Dedifferentiated amniotic fluid mesenchymal stem cell (primary cell): Measurements from ENCODE around the gene PACSIN3.
A peak's percentile ranks its signal among the peaks of the same experiment; 100 is the strongest.

Experiments
- DNase-seq: peaks from one replicate; pipeline ENCODE4 v3.0.0-alpha.2; 2016; ENCODE audit errors: extremely low spot score

The PACSIN3 gene

DNA sequence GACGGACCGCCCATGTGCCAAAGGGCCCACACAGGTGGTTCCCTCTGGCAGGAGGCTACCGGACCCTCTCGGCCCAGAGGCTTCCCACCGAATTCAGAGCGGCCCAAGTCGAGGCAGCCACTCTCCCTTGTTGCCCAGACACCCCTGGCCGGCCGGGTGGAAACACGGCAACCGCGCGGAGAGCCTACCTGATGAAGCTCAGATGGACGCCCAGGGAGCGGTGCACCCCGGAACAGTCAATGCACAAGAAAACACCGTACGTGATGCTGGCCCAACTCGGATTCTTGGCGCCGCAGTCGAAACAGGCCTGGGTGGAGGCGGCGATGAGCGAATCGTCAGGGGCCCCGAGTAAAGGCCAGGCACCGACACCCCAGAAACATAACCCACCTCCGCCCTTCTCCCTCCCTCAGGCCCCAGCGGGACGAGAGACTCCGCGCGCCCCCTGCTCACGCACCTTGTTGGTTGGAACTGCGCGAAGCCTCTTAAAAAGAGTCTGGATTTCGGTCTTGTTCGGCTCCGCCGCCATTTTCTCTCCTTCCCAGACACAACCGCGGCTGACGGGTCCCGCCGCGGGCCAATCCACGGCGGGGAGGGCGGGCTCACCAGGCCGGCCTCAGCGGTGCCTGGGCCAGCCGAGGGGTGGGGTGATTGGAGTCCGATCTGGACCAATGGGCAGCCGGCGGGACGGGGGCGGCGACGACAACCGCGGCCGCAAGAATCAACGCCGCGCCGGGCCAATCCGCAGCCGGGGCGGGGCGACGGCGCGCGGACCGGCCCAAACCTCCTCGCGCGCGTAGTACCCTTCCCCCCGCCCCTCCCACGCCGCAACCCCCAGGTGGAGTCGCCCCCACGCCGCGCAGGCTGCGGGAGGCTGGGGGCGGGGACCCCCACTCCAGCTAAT, 9.7 kb downstream of the PACSIN3 start, which contains the start of gene ARFGAP2:
Gene ARFGAP2 (minus strand): TSS at position 552 of the 901 bp plus-strand sequence. CDS start 26 bp downstream, at position 526.
- peak; percentile 95 for DNase-seq

DNA sequence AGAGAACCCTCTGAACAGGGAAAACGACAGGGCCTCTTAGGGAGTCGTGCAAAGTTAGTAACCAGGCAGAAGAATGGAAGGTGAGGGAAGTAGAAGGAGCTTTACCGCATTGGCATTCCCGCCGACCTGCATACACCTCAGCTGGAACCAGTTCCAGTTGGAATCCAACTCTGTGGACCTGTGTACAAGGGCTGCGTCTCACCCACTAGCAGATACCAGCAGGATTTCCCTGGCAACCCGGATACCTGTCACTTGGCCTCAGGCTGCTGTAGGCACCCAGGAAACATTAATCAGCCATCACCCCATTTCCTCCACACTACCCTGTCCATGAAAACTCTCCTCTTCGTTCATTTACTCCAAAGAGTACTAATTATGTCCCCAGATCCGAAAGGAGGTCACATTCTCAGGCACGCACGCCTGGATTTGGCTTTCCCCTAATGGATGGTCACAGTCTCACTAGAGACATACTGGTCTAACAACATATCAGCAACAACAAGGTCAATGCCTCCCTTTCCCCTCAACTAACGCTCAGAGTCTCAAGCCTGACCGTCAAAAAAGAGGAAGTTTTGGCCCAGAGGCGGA, 10.4 kb downstream of the PACSIN3 start:
- DNase-seq = no peak

DNA sequence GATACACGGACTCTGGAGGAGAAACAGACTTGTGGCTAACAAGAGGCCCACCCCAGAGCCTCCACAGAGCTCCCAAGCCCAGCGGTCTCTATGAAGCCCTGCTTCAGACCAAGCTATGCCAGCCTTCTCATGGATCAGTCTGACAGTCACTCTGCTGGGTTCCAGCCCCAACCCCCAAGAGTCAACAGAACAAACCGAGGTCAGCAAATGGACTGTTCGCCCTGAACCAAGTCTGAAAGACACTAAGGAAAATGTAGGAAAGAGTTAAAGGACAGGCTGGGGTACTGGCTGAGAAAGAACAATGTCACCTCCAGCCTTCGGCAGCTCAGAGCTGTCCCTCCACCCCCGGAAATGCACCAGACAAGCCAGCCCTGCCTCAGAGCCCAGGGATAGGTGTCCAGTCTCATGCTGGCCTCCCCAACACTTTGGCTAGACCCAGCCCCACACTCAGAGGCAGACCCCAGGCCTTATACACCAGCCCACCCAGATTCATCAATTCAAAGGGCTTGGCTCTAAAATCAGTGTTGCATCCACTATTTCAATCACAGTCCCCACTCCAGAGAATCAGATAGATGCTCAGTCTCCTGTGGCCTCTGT, 13.4 kb downstream of the PACSIN3 start:
- no peak for DNase-seq

DNA sequence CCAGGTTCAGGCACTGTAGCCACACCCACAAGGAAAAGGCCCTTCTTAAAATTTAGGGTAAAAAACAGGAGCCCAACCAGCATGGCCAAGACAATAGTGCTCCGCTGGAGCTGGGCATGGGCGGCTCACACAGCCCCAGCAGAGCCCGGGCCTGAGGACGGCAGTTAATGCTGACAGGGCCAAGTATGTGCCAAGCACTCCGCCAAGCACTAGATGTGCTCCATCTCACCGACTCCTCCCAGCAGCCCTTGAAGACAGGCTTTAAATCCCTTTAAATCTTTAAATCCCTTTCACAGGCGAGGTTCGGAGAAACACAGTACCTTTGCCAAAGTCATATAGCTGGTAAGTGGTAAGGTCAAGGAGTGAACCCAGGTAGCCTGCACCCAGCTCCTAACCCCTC, 14.4 kb downstream of the PACSIN3 start:
- DNase-seq = no peak

DNA sequence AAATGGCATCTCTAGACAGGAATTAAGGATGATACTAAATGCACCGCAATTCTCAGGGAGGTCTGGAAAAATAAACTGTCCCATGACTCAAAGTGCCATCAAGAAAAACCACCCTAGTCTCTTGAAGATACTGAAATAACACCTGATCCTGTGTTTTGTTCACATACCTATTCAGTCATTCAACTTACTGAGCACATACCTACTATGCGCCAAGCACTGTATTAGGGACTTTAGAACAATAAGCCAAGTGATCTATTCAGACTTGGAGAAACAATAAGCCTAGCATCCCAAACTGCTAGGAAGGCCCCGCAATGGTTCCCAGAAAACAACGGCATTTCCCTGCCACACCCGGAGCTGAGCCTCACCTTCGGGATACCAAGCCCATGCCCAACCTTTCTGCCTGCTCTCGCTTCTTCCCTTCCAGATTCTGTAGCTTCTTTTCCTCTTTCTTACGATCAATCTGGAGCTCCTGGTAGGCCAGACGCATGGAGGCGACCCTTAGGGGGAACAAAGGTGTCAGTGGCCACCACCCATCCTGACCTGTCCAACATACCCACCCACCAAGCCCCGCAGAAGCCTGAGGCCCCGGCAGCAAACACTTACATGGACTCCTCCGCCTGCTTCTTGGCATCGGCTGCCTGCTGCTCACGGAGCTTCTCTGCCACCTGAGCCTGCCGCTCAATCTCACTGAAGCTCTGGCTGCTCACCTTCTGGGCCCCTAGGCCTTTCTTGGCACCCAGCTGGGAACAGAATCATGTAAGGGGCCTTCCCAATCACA, 15.0 kb downstream of the PACSIN3 start:
- DNase-seq = no peak

DNA sequence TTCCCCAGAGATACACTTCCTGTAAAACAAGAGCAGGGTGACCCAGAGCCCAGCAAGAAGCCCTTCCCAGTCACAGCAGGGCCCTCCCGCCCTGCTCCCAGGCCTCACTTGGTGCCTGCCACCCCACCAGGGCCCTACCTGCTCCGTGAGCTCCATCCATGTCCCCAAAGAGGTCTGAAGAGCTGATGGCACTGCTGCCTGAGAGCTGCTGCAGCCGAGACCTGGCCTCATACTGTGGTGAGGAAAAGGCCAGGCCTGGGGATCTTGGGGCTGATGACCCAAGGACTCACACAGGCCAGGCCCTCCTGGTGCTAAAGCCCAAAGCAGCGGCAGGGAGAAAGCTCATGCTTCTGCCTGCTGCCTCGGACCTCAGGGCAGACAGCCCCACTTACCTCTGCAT, 19.9 kb downstream of the PACSIN3 start:
- DNase-seq = no peak

DNA sequence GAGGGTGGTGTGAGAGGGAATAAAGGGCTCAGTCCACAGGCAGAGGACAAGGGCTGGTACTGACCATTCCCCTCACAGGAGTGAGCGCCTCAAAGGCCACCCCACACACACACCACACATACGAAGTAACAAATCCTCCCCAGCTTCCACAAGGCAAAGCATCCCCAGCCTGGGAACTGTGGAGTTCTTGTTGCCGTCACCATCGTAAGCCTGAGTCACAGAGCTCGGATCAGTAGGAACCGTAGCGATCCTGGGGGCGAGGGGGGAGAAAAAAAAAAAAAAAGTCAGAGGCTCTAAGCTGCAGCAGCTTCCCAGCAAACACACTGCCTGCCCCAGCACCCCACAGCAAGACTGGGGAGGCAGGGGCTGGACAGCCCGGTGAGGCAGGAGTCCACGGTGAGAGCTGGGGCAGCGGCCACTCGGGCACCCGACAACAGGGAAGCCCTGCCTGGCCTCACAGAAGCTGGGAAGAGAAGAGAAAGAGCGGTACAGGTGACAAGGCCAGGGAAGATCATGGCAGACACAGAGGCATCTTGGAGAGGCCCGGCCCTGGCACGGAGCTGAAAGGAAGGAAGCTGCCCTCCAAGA, 20.9 kb downstream of the PACSIN3 start:
- no peak for DNase-seq

DNA sequence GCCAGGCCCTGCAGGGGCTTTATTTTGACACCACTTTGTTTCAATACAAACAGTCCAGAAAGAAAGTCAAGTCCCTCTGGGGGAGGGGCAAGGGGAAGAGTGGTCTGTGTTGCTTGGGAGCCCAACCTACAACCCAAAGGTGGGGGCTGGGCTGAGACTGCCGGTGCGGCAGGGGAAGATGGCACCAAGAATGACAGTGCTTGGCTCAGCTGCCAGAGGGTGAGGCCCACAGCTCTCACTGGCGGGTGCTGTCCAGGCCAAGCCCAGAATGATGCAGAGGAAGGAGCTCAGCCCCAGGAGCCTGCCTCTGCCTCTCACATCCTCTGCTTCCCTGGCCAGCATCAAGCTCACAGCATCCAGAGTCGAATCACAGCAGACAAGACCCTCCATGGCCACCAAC, 21.9 kb downstream of the PACSIN3 start:
- DNase-seq = no peak

DNA sequence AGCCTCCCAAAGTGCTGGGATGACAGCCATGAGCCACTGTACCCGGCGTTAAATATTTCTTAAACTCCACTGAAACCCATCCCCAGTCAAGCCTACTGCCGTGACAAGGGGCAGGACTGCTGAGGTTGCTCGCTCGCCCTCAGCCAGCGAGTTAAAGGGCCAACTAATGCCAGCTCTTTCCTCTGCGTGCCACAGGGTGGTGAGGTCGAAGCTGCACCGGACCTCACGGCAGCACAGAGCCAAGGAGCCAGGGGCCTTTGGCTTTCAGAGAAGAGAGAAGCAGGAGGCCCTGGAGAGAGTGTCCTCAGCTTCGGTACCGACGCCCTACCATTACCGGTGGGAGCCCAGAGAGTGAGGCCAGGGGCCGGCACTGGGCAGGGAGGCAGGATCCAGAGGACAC, 22.3 kb downstream of the PACSIN3 start:
- no peak for DNase-seq

DNA sequence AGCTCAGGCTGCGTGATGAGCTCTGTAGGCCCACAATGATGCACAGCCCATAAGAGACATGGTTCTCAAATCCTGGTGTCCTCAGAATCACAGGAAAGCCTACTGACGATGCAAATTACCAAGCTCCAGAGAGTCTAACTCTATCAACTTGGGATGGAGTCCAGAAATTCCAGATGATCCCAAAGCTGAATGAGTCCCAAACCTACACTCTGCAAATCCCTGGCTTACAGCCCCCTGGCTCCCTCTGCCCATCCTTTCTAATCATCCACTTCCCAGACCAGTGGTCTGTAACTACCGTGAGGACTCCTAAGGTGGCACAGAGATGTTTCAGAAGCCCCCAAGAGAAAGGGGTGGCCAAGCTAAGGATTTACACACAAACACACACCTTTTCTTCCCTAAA, 23.0 kb downstream of the PACSIN3 start:
- DNase-seq = no peak

DNA sequence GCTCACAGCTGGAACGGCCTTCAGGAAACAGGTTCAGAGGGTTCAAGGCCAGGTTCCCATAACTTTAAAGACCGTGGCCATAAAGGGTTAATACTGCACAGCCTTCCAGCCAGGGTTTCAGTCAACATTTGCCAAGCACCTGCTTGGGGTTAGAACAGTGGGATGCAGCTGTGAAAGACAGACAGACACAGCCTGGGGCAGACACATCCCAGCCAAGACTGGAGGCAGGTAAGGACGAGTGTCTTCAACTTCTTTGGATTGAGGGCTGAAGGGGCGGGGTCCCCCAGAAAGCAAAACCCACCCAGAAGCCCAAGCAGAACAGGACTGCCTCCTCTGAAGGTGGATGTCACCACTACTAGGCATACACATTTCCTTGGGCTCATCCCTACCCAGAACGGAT, 23.8 kb downstream of the PACSIN3 start:
- no peak for DNase-seq

DNA sequence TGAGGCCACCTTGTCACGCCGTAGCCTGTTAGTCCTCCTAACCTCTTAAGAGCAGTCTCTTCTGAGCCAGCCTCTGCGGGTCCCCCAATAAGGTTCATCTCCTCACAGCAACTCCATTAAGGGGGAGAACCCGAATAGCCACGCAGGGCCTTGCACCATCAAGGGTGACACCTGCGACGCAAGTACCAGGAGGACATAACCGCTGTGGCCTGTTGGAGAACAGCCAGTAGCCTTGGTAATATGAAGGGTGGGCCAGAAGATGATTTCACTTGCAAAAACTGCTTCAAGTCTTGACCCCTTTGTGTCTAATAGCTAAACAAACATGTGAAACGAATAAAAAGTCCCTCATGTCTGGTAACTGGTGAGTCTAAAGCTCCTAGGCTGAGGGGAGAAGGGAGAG, 24.3 kb downstream of the PACSIN3 start:
- no peak for DNase-seq

DNA sequence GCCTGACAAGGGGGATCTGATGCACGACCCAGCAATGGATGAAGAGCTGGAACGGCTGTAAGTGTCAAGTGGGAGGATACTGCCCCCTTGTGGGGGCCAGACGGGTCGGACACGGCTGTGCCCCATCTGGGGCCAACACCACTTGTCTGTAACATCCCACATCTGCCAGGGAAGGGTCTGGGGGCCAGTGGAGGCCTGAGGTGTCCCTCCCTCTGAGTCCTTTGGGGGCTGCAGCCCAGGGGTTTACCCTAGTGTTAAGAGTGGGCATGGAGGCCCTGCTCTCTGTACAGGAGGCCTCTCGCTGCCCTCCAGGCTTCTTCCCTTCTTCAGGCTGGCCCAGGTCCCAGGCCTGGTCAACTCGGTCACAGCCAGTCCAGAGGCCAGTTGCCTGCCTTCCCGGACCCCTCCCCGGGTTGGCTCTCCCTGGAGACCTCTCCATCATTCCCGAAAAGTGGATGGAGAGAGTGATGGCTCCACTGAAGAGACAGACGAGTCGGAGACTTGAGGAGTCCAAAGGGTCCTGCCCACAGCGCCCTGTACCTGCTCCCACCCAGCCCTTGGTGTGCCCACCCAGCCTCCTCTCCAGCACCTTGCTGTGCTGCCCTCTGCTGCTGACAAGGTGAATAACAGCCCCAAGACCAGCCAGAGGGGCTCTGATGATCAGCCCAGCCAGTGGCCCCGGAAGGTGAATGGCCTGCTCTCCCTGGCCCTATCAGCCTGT, 24.9 kb downstream of the PACSIN3 start:
- DNase-seq = no peak

DNA sequence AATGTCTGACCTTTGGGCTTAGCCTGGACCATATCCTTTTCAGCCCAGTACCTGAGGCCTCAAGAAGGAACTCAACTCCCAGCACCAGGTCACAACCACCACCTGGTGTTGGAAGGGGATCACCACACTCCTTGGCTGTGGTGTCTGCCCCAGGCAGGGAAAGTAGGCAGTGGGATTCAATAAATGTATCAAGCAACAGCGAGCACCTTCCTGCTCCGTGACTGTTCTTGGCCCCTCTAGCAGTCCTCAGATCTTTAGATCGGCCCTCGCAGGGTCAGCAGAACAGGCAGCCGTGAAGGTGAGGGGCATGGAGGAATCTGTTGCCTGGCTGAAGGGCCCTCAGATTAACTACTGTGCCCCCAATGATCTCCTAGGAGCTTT, 25.5 kb downstream of the PACSIN3 start:
- DNase-seq = no peak

DNA sequence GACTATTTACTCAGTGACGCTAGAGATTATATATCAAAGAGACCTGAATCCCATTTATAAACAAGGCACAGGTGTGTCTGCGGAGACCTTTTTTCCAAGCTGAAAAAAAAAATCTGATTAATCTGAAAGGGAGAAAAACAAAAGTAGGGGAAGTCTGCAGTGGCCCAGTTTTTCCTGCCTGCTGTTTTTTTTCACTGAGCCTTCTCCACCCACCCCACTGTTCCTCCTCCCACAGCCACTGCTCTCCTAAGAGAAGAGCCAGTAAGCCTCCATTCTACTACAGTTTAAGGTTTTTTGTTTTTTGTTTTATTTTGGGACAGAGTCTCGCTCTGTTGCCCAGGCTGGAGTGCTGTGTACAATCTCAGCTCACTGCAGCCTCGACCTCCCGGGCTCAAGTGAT, 28.0 kb downstream of the PACSIN3 start:
- DNase-seq = no peak

DNA sequence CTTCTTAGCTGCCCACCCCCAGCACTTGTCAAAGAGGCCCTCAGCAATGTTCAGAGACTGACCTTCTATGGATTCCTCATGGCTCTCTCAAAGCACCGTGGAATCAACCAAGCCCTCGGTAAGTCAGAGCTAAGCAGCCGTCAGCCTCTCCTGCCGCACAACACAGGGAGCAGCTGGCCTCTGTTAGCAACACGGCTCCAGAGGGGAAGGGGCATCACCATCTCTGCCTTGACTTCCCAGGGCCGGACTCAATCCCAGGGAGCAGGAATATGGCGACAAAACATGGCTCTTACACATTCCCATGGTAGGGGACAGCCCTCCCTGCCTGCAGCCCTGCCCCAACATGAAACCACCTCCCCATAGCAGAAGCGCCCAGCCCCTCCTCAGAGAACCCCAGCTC, 28.4 kb downstream of the PACSIN3 start:
- no peak for DNase-seq

DNA sequence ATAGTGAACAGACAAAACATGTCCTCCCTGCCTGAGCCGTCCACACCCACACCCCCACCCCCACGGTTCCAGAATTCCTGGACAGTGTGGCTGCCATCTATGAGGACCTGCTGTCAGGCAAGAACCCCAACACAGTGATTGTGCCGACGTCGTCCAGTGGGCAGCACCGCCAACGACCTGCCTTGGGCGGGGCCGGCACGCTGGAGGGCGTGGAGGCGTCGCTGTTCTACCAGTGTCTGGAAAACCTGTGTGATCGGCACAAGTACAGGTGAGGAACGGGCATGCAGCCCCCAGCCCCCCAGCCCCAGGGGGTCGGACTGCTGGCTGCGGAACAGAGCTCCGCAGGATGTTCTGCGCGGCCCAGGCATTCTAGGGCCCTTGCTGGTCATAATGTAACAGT, 29.3 kb downstream of the PACSIN3 start:
- no peak for DNase-seq

DNA sequence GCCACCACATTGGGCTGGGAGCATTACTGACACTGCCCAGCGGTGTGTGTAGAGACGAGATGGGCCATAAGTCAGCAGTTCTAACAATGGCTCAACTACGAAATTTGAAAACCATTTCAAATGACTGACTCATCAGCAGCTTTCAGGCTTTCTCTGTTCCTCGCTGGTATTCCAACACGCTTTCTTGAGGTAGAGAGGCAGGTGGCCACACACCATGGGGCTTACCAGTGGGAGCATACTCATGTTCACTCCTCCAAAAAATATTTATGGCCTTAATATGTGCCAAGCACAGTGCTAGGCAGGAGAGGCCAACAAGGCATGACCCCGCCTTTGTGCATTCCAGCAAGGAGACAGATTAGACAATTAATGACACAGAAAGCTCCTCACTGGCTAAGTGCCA, 29.9 kb downstream of the PACSIN3 start:
- DNase-seq = no peak

DNA sequence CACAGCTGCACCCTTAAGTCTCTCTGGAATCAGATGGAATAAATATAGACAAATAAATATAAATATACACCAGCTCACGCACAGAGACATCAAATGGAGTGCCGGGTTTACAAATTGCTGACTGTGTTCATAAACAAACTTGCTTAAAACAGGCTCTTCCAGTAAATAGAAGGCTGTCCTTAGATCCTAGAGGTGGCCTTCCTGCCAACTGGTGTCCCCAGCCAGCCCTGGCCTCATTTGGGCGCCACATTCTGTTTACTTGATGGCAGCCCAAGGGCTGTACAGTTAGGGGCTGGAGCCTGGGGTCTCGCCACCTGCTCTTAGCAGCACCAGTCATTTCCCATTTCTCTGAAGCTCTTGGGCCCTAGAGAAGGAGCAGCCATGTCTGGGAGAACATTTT, 30.4 kb downstream of the PACSIN3 start:
- no peak for DNase-seq

DNA sequence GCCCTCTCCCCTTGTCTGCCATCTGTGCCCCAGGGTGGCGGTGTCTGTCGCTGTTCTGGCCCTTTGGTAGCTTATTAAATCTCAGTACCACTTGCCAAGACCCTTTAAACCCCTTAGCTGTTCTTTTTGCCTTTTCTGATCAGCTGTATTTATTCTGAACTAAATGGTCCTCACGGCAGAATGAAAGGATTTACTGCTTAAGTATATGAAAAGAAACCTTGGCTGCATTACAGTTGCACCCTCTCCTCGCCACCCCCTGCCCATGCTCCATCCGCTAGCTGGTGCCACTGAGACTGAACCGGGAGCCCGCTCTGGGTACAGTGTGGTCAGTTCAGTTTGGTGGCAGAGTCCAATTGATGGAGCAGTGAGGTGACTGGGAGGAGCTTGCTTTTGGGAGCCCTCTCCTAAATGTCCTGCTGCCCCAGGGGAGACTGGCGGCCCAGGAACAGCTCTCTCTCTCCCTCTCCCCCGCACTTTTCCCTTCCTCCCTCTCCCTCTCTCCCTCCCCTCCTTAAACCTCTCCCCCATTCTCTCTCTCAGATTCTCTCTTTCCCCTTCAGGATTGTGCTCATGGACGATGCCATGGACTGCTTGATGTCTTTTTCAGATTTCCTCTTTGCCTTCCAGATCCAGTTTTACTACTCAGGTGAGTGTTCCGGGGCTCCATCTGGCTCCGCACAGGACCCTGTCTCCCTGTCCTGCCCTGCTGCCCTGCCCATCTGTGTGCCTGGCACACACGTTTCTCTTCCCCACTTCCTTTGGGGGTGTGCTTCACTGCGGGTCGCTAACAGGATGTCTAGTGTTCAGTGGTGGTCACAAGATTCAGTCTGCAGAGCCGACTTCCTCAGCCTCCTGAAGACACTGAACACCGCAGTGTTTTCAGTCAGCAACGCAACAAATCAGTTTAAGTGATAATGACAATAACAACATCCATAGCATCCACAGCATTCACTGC, 31.3 kb downstream of the PACSIN3 start:
- no peak for DNase-seq
